Measurements from ENCODE around the gene GABRA1. TPM values are rescaled to one million over a fixed set of nuclear protein-coding genes. Genes with fewer than 3 reads are reported as not detected.

The GABRA1 gene
- total RNA-seq: not detected

DNA sequence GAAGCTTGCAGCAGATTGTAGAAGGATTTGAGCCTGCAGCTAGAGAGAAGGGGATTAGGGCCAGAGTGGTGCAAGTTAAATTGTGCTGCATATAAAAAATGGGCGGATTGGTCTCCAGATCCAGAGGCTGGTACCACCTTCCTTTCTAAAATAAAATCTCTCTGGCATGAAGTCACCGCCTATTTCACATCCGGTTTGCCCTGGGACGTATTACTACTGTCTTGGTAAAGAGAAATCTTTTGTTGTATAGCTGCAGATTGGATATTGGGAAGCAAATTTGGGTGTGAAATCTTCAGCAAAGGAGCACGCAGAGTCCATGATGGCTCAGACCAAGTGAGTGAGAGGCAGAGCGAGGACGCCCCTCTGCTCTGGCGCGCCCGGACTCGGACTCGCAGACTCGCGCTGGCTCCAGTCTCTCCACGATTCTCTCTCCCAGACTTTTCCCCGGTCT, at the start of gene GABRA1:
Gene GABRA1, plus strand, starts transcription at position 180 of the 451 bp plus-strand sequence. CDS start 2,691 bp downstream, outside the sequence.
- Histone ChIP-seq H3K9me3 (no peaks in the 10 kb centered on the region), H3K27ac (no peak within 1 kb of the TSS), H3K36me3 (no peaks in the 10 kb centered on the region), H3K4me3 (no peak within 1 kb of the TSS), H3K27me3 (no peaks in the 10 kb centered on the region), H3K4me1 (no peaks in the 10 kb centered on the region)
- DNase-seq: no peak
- TF ChIP-seq, protein P1, sequence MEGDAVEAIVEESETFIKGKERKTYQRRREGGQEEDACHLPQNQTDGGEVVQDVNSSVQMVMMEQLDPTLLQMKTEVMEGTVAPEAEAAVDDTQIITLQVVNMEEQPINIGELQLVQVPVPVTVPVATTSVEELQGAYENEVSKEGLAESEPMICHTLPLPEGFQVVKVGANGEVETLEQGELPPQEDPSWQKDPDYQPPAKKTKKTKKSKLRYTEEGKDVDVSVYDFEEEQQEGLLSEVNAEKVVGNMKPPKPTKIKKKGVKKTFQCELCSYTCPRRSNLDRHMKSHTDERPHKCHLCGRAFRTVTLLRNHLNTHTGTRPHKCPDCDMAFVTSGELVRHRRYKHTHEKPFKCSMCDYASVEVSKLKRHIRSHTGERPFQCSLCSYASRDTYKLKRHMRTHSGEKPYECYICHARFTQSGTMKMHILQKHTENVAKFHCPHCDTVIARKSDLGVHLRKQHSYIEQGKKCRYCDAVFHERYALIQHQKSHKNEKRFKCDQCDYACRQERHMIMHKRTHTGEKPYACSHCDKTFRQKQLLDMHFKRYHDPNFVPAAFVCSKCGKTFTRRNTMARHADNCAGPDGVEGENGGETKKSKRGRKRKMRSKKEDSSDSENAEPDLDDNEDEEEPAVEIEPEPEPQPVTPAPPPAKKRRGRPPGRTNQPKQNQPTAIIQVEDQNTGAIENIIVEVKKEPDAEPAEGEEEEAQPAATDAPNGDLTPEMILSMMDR (IDR thresholded peaks at IDR 0.05): no peak
- no peak for TF ChIP-seq POLR2A (IDR thresholded peaks at IDR 0.05)

DNA sequence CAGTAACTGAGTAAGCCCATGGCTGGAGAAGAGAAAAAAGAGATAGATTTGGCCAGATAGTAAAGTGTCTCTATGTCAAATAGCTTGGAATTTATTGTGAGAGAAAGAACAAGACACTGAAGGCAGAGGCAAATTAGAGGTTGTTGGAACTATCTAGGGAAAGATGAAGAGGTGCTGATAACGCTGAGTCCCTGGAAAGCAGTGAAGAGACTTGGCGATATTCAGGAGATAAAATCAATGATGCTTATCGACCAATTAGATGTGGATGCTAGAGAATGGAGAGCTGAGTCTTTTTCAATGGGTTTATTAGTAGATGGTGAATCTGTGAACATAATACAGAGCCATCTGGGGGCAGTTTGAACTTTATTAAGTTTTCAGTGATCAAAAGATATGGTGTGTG, 48.6 kb upstream of the GABRA1 start:
- TF ChIP-seq, protein P1 (IDR thresholded peaks at IDR 0.05): no peak
- no peak overlapping the region for H3K27ac ChIP-seq
- H3K36me3 ChIP-seq: no peaks in the 10 kb centered on the region
- no peaks in the 10 kb centered on the region for H3K4me1 ChIP-seq
- no peaks in the 10 kb centered on the region for H3K9me3 ChIP-seq
- DNase-seq: no peak
- no peak overlapping the region for H3K4me3 ChIP-seq
- H3K27me3 ChIP-seq: no peaks in the 10 kb centered on the region

DNA sequence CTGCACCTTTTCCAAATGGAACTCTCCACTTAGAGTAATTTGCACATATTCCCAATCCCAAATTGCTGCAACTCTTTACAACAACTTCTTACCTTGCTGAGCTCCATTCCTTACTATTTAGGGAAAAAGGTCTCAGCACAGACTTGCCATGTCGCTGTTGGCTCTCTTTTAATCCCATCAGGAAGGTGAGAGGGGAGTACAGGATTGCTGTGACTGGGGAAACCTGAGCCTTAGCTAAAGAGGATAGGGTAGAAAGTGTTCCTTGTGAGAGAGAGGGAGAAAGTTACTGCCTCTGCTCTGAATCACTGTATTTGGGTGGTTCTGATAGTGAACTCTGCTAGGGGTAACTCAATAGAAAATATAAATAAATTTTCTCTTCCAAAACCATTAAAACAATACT, 43.7 kb upstream of the GABRA1 start:
- Histone ChIP-seq H3K27ac (no peak overlapping the region), H3K9me3 (no peaks in the 10 kb centered on the region)
- TF ChIP-seq, protein P1 (IDR thresholded peaks at IDR 0.05): no peak
- no peak for TF ChIP-seq POLR2A (IDR thresholded peaks at IDR 0.05)

DNA sequence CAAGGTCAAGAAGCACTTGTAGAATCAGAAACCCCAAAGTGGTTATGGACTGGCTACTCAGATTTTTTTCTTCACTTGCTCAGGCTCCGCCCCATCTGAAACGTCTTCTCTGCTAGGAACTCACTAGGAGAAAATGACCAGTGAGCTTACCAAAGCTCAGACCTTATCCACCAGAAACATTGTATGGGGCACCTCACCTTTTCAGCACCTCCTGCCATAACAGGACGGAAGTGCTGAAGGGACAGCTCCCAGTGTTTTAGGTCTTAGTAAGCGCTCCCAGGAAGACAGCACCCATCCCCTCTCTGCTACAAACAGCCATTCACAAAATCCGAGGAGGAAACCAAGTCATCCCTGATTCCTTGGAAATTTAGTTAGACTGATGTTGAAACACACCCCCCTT, 1.2 kb upstream of the GABRA1 start:
- Histone ChIP-seq H3K27ac (no peak overlapping the region), H3K4me1 (no peaks in the 10 kb centered on the region), H3K9me3 (no peaks in the 10 kb centered on the region), H3K27me3 (no peaks in the 10 kb centered on the region), H3K4me3 (no peak overlapping the region), H3K36me3 (no peaks in the 10 kb centered on the region)
- DNase-seq: no peak
- TF ChIP-seq POLR2A (IDR thresholded peaks at IDR 0.05): no peak
- TF ChIP-seq, protein P1 (IDR thresholded peaks at IDR 0.05): no peak

More for the DNA sequence above, 43.7 kb upstream of the GABRA1 start:
- Histone ChIP-seq H3K27me3 (no peaks in the 10 kb centered on the region), H3K36me3 (no peaks in the 10 kb centered on the region), H3K4me1 (no peaks in the 10 kb centered on the region), H3K4me3 (no peak overlapping the region)
- DNase-seq: no peak

DNA sequence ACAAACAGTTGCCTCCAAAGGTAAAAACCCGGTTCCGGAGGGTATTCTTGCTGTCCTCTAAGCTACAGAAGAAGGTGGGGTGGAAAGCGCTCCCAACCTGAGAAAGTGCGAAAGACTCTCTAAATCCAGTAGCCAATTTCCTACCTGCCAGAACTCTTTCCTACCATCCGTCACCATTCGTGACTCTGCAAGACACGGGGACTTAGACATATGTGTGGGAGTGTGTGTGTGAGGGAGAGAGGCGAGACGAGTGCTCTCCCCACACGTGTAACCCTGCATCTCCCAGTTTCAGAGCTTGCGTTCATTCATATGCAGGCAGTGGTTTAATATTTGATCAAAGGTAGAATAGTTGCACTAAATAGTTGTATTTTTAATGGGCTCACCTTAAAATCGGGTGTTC, 473 bp upstream of the GABRA1 start:
- Histone ChIP-seq H3K4me1 (no peaks in the 10 kb centered on the region), H3K27ac (no peak overlapping the region), H3K27me3 (no peaks in the 10 kb centered on the region), H3K4me3 (no peak overlapping the region), H3K36me3 (no peaks in the 10 kb centered on the region), H3K9me3 (no peaks in the 10 kb centered on the region)
- TF ChIP-seq, protein P1 (IDR thresholded peaks at IDR 0.05): no peak
- TF ChIP-seq POLR2A (IDR thresholded peaks at IDR 0.05): no peak
- no peak for DNase-seq

DNA sequence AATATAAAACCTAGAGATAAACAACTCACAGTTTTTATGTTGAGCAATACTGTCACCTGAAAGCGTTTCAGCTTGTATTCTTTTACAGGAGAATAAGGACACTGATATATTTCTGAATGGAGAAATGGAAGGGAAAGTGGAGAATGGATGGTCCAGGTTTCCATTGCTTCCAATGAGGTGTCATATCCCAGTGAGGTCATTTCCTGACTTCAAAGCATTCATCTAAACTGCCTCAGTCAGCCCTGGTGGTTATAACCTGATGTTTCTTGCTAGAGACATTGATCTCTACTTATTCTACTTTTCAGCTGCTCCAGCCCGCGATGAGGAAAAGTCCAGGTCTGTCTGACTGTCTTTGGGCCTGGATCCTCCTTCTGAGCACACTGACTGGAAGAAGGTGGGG, 2.6 kb downstream of the GABRA1 start:
- DNase-seq: no peak
- Histone ChIP-seq H3K27me3 (no peaks in the 10 kb centered on the region), H3K36me3 (no peaks in the 10 kb centered on the region), H3K4me3 (no peak overlapping the region), H3K4me1 (no peaks in the 10 kb centered on the region), H3K9me3 (no peaks in the 10 kb centered on the region), H3K27ac (no peak overlapping the region)
- no peak for TF ChIP-seq POLR2A (IDR thresholded peaks at IDR 0.05)
- TF ChIP-seq, protein P1 (IDR thresholded peaks at IDR 0.05): no peak
